Limb (tissue), 2 donors: ENCODE results near the gene SIL1.
"Not testable (repeated sequence)": the region's sequence is repeated elsewhere in the genome, so short reads cannot be mapped to it uniquely, and the experiment has no call there.

Experiments used
- DNase-seq, 2 donors: peaks; one replicate each; pipeline ENCODE4 v3.0.0-alpha.2; 2016; ENCODE audit errors: extremely low spot score in 2 of 2

Gene SIL1

GRCh38 chr5:139197710-139198669 lies at the start of gene SIL1:
SIL1 (minus strand) TSS chr5:139198368; CDS start chr5:139127843, 70,525 bp downstream.
- DNase-seq = peak; percentile 95 to 99

GRCh38 chr5:139246394-139246793 lies 48.2 kb upstream of the SIL1 start:
- DNase-seq = no peak

- DNase-seq = no peak
Measured at GRCh38 chr5:139245637-139246339, 47.6 kb upstream of the SIL1 start.

GRCh38 chr5:139243425-139243970 lies 45.3 kb upstream of the SIL1 start:
- no peak for DNase-seq

- DNase-seq = no peak
Measured at GRCh38 chr5:139241139-139241538, 43.0 kb upstream of the SIL1 start.

GRCh38 chr5:139236479-139236878 lies 38.3 kb upstream of the SIL1 start:
- no peak for DNase-seq

GRCh38 chr5:139232147-139232724 lies 34.1 kb upstream of the SIL1 start:
- DNase-seq = no peak

- no peak for DNase-seq
Measured at GRCh38 chr5:139228201-139228803, 30.1 kb upstream of the SIL1 start.

- no peak for DNase-seq
Measured at GRCh38 chr5:139226131-139226530, 28.0 kb upstream of the SIL1 start.

- no peak for DNase-seq
Measured at GRCh38 chr5:139223481-139223880, 25.3 kb upstream of the SIL1 start.

GRCh38 chr5:139222346-139222745 lies 24.2 kb upstream of the SIL1 start:
- DNase-seq = no peak

- not testable (repeated sequence) for DNase-seq
Measured at GRCh38 chr5:139218038-139218437, 19.9 kb upstream of the SIL1 start.

GRCh38 chr5:139215107-139215975 lies 17.2 kb upstream of the SIL1 start:
- no peak for DNase-seq

- no peak for DNase-seq
Measured at GRCh38 chr5:139214646-139215045, 16.5 kb upstream of the SIL1 start.

- no peak for DNase-seq
Measured at GRCh38 chr5:139212906-139213305, 14.7 kb upstream of the SIL1 start.

GRCh38 chr5:139212486-139212885 lies 14.3 kb upstream of the SIL1 start:
- DNase-seq = no peak

GRCh38 chr5:139210585-139210984 lies 12.4 kb upstream of the SIL1 start:
- DNase-seq = no peak

GRCh38 chr5:139207297-139208000 lies 9.3 kb upstream of the SIL1 start:
- DNase-seq = no peak

GRCh38 chr5:139205586-139205985 lies 7.4 kb upstream of the SIL1 start:
- no peak for DNase-seq

GRCh38 chr5:139205124-139205523 lies 7.0 kb upstream of the SIL1 start:
- DNase-seq = no peak
